Upper lobe of left lung (tissue), 4 donors: ENCODE data around the gene NDUFB11.

Source experiments
- POLR2AphosphoS5 ChIP-seq, 2 donors: sonication (generic); formaldehyde crosslinking; IDR thresholded peaks; one replicate each; pipeline ENCODE4 v1.5.1; 2017; ENCODE audit warnings: antibody characterized with exemption in 2 of 2
- TF ChIP-seq, protein P1 (sequence below), 6 experiments: fragments of 450-650 bp in 4 of 6; fragments of 200-600 bp in 2 of 6; sonication (generic) in 2 of 6; IDR thresholded peaks; one replicate each; pipeline ENCODE4 v1.5.1; 2016 to 2019; ENCODE audit warnings: antibody characterized with exemption in 6 of 6

DNA sequence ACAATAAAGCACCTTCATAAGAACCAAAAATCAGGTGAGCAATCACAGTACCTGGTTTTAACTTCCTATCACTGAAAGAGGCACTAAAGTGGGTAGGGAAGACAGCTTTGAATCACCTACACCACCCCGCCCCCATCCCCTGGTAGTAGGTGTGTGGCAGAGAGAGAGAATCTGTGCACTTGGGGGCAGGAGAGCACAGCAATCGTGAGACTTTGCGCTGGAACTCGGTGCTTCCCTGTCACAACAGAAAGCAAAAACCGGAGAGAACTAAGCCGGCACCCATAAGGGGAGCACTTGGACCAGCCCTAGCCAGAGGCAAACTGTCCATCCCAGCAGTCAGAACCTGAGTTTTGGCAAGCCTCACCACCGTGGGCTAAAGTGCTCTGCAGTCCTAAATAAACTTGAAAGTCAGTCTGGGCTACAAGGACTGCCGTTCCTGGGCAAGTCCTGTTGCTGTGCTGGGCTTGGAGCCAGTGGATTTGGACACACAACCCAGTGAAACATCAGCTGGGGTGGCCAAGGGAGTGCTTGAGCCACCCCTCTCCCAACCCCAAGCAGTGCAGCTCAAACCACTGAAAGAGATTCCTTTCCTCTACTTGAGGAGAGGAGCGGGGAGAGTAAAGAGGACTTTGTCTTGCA, 32.1 kb downstream of the NDUFB11 start:
- TF ChIP-seq, protein P1, sequence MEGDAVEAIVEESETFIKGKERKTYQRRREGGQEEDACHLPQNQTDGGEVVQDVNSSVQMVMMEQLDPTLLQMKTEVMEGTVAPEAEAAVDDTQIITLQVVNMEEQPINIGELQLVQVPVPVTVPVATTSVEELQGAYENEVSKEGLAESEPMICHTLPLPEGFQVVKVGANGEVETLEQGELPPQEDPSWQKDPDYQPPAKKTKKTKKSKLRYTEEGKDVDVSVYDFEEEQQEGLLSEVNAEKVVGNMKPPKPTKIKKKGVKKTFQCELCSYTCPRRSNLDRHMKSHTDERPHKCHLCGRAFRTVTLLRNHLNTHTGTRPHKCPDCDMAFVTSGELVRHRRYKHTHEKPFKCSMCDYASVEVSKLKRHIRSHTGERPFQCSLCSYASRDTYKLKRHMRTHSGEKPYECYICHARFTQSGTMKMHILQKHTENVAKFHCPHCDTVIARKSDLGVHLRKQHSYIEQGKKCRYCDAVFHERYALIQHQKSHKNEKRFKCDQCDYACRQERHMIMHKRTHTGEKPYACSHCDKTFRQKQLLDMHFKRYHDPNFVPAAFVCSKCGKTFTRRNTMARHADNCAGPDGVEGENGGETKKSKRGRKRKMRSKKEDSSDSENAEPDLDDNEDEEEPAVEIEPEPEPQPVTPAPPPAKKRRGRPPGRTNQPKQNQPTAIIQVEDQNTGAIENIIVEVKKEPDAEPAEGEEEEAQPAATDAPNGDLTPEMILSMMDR (IDR thresholded peaks at IDR 0.05): no peak
- no peak for TF ChIP-seq POLR2AphosphoS5 (IDR thresholded peaks at IDR 0.05)
